Fibroblast of the aortic adventitia (primary cell): ENCODE data around the gene PPP1R3D. TPM values are rescaled to one million over a fixed set of nuclear protein-coding genes. Genes with fewer than 3 reads are reported as not detected.
"Not testable (repeated sequence)": the region's sequence is repeated elsewhere in the genome, so short reads cannot be mapped to it uniquely, and the experiment has no call there.

ENCODE experiments used
- DNase-seq: peaks from one replicate; pipeline ENCODE4 v3.0.0-alpha.2; 2010; ENCODE audit warnings: low read depth
- H3K4me3 ChIP-seq: 2 replicates; pipeline ENCODE4 v1.5.1; 2011; ENCODE audit warnings: low read depth, mild to moderate bottlenecking, control low read depth, low read length, moderate library complexity
- CTCF ChIP-seq: IDR thresholded peaks from 2 replicates; pipeline ENCODE4 v1.5.1; 2011; ENCODE audit warnings: mild to moderate bottlenecking, low read length, control low read depth, inconsistent platforms; ENCODE audit not compliant: insufficient read depth
- total RNA-seq: library from RNA; depleted of rRNA; stranded (reverse); fragments of >200 nt; gene quantifications from 2 replicates; pipeline ENCODE4 v1.2.3, GENCODE V29; 2012; ENCODE audit warnings: low replicate concordance

PPP1R3D gene
- total RNA-seq, 1 donor = 5.6 TPM

DNA sequence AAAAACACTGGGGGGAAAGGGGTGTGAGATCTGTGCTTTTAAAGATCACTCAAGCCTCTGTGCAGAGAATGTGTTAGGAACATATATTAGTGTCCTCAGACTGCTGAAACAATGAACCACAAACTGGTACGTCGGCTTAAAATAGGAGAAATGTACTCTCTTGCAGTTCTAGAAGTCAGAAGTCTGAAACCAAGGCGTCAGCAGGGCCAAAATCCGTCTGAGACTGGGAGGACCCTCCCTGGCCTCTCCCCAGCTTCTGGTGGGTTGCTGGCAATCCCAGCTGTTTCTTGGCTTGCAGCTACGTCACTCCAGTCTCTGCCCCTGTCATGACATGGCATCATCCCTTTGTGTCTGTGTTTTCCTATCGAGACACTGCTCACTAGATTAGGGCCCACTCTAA, 22.1 kb upstream of the PPP1R3D start:
- no peak for DNase-seq
- H3K4me3 ChIP-seq = no peak overlapping the region
- TF ChIP-seq CTCF = no peak

- DNase-seq = no peak
- no peak for TF ChIP-seq CTCF
- H3K4me3 ChIP-seq = no peak overlapping the region
Observed at GRCh38 chr20:59961423-59961822, 21.3 kb upstream of the PPP1R3D start.

DNA sequence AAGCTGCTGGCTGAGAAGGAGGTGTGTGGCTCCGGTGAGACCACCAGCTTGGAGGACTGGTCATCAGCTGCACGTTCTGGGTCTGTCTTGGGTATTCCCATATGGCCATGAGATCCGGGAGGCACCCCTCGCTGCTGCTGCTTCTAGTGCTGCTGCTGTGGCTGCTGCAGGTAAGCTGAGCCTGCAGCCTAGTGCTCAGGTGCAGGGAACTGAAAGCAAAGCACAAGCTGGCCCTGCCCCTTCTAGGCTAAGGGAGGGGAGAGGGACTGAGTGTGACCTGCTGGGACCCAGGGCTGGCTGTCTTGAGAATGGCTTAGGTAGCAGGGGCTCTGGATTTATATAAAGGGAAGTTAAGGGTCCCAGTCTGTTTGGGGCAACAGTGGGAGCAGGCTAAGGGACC, 18.5 kb upstream of the PPP1R3D start:
- DNase-seq = no peak
- TF ChIP-seq CTCF = no peak
- no peak overlapping the region for H3K4me3 ChIP-seq

DNA sequence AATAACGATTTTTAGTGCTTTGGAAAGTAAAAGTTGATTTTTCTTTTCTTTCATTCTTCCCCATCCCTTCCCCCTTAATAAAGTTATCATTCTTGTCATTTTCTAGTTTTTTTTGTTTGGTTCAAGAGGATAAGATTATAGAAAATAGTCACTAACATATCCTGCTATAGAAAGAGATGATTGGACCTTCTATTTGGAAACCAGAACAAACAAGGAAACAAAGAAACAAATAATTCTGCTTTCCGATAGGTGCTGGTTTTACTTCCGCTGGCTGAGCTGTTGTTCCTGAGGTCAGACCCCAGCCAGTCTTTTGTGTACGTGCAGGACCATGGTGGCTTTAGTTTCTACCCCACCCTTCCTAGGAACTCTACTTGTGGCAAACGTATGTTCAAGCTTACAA, 18.0 kb upstream of the PPP1R3D start, which contains the start of gene CDH26:
Gene CDH26, plus strand, starts transcription at position 301 of the 400 bp plus-strand sequence. CDS start 304 bp downstream, outside the sequence.
- no peak within 1 kb of the TSS for H3K4me3 ChIP-seq
- TF ChIP-seq CTCF = no peak
- no peak for DNase-seq

- not testable (repeated sequence) for DNase-seq, H3K4me3 ChIP-seq
Observed at GRCh38 chr20:59957568-59957967, 17.5 kb upstream of the PPP1R3D start.

DNA sequence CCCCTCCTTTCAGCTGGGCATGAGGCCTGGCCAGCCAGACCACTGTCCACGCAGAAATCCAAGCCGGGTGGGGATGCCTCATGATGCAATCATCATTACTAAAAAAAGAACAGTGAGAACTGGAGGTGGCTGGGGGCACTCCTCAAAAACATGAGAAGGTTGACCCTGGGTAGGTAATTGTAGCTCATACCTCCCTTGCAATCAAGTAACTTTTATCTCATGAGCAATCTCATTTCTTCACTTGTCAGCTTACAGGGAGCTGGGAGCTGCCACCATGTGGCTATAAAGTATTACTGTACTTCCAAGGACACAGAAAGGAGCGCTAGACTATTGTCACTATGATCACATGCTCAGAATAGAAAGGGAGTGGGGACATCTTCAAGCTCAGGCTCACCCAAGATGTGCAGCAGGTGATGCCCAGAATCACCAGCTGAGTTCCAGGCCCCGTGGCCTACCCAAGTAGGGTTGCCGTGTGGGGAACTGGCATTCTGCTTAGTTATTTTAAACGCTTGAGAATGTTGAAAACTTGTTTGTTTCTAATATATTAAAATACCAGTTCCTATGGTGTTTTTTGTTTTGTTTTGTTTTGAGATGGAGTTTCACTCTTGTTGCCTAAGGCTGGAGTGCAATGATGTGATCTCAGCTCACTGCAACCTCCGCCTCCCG, 15.2 kb upstream of the PPP1R3D start:
- no peak for TF ChIP-seq CTCF
- H3K4me3 ChIP-seq = no peak overlapping the region
- no peak for DNase-seq

- no peak overlapping the region for H3K4me3 ChIP-seq
- no peak for DNase-seq
- TF ChIP-seq CTCF = no peak
Observed at GRCh38 chr20:59954718-59955117, 14.6 kb upstream of the PPP1R3D start.
